Head of caudate nucleus (tissue), 42 donors: ENCODE results near the gene GLE1.
"Not testable (repeated sequence)": the region's sequence is repeated elsewhere in the genome, so short reads cannot be mapped to it uniquely, and the experiment has no call there.

ENCODE experiments used
- DNase-seq, 42 donors: peaks; one replicate each; pipeline versions ENCODE4 v3.0.0 to v3.0.0-alpha.2; 2020 to 2021; ENCODE audit warnings: mixed read lengths in 7 of 42
- intact Hi-C: fragments of 100-400 bp; cut with DNase I; formaldehyde crosslinking; loops from one replicate; pipeline ENCODE4 v1.15.0; 2022

Gene GLE1

DNA sequence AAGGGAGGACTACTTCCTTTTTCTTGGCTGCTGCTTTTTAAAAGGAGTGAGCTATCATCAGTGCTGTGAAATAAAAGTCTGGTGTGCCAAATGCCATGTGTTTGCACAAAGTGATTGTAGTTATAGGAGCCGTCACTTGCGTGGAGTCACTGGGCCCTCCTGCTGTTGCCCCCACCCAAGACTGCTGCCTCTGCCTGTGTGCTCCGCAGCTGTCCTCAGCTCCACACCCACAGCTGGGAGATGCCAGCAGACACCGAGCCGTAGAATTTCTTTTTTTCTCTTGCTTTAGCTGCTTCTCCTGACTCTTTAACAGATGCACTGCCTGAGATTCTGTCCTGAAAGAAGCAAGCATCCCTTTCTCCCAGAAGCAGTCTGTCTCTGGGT lies 9.8 kb upstream of the GLE1 start:
- intact Hi-C loops: no loop called here
- DNase-seq: no peak

DNA sequence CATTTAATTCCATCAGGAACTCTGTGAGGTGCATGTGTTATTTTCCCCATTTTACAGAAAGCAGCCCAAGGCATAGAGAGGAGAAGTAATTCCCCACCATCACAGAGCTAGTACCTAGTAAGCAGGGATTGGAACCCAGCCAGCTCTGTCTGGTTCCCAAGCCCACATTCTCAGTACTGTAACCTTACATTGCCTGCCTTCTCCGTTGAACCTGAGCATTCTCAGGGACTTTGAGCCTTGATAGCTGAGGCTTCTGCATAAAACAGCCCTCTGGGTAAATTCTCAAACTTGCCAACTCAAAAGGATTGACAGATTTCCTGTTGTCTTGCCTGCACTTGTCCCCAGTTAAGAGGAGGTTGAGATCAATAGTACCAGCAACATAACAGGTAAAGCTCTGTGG lies 9.2 kb upstream of the GLE1 start:
- intact Hi-C loops: no loop called here
- no peak for DNase-seq

DNA sequence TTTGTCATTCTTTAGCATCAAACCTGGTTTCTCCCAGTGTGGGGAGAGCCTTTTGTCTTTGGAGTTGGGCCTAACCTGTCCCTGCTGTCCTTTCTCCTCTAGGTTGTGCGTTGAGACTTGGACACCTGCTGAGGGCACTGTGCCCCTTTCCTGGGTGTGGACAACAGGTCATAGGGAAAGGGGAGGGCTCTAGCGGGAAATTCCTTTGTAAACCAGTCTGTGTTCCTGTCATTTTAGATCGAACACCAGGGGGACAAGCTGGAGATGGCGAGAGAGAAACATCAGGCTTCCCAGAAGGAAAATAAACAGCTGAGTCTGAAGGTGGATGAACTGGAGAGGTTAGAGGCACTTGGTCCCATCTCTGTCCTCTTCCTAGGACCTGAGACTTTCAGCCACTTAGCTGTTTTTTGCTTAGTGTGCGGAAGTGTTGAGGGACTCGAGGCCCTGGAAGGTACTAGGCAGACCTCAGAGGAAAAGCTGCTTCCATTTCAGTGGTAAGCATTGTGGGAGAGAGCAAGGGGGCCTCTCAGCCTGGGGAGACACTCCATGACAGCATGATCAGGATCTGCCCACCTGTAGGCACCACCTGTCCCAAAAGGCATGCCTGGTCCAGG lies 8.6 kb upstream of the GLE1 start:
- intact Hi-C loops: no loop called here
- DNase-seq: no peak

DNA sequence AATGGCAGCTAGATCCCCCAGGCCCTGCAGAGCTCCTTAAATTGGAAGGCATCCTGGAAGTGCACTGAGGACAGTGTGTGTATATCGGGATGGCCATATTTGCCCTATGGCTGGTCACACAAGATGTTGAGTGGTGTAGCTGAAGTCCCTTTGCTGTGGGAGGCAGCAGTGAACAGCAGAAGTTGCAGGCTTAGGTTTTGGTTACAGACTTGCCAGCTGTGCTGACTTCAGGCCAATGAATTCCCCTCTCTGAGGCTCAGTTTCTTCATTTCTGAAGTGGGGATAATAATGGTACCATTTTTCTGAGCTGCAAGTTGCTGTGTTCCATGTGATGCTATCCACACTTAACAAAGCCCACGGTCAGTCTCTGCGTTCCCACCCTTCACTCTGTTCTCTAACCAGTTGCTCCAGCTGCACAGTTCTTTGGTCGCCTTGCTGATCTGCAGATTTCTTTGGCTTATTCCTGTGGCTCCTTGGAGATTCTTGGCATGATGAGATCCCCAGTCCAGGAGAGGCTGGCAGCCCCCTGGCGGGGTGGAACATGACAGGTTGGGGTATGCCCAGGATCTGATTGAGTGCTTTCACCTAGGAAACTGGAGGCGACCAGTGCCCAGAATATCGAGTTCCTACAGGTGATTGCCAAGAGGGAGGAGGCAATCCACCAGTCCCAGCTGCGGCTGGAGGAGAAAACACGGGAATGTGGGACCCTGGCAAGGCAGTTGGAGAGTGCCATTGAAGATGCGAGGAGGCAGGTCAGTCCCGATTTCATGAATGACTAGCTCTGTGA lies 6.5 kb upstream of the GLE1 start:
- intact Hi-C loops: no loop called here
- peak in 35 of 42 donors; percentile 8 to 79 (median 41) for DNase-seq

DNA sequence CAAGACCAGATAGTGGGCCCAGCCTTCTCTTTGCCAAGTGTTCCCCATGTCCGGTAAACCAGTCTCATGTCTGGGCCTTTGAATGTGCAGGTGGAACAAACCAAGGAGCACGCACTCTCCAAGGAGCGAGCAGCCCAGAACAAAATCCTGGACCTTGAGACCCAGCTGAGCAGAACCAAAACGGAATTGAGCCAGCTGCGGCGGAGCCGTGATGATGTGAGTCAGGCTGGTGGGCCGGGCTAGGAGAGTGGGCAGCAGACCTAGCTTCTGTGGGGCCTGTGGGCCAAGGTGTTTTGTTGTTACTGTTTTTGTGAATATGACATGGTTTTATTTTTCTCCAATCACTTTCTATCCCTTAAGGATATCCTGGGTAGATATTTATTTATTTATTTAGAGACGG lies 5.6 kb upstream of the GLE1 start:
- DNase-seq: no peak
- intact Hi-C loops: no loop called here

DNA sequence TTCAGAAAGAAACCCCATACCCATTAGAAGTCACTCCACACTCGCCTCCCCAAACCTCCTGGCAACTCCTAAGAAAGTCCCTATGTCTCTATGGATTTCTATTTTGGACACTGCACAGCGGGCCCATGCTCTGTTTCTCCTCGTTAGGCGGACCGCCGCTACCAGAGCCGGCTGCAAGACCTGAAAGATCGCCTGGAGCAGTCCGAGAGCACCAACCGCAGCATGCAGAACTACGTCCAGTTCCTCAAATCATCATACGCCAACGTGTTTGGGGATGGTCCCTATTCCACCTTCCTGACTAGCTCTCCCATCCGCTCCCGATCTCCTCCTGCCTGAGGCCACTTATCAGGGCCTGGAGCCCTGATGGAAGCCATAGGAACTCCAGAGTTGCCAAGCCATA lies 4.6 kb upstream of the GLE1 start:
- no peak for DNase-seq

DNA sequence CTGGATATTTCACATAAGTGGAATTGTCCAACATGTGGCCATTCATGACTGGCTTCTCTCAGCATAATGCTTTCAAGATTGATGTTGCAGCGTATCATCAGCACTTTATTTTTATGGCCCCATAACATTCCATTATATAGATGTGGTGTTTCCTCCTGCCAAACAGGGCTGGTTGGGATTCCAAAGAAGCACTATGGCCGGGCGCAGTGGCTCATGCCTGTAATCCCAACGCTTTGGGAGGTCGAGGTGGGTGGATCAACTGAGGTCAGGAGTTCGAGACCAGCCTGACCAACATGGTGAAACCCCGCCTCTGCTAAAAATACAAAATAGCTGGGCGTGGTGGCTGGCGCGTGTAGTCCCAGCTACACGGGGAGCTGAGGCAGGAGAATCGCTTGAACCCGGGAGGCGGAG lies 1.1 kb upstream of the GLE1 start:
- DNase-seq, intact Hi-C loops: not testable (repeated sequence)

More for the DNA sequence above, 4.6 kb upstream of the GLE1 start:
- intact Hi-C loops: no loop called here

DNA sequence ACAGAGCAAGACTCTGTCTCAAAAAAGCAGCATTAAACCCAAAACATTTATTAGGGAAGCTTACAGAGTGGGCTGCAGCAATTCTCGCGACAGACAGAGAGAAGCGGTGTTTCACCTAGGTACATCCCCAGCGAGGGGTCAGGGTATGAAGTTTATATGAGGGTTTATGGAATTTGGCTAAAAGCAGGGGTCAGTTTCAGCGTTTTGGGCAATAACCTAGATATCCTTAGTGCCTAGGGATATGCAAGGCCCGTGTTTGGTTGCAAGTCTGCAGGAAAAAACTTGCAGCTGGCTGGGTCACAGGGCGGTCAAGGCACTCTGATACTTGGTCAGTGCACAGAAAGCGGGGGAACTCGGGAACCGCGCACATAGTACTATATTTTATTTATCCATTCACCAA lies 649 bp upstream of the GLE1 start:
- intact Hi-C loops: loop anchor here (2.0 kb wide), 1 partner anchor 49 kb away; the partner anchor contains the start of gene SPTAN1

DNA sequence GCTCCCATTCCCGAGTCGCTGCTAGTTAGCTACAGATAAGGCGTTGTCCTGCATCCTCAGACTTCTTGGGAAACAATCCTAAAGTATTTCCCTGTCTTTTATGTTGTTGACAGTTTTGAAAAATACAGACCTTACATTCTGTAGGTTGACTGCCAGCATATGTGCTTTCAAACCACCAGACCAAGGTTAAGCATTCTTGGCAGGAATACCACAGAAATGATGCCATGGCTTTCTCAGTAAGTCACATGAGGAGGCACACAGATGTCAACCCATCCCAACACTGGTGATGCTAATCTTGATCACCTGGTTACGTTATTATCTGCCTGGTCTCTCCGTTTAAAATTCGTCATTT lies 871 bp downstream of the GLE1 start:
- no peak for DNase-seq
- intact Hi-C loops: loop anchor here (2.0 kb wide), 1 partner anchor 47 kb away; the partner anchor contains the start of gene SPTAN1

More for the DNA sequence above, 649 bp upstream of the GLE1 start:
- DNase-seq: peak in 7 of 42 donors; percentile 8 to 47 (median 20)

DNA sequence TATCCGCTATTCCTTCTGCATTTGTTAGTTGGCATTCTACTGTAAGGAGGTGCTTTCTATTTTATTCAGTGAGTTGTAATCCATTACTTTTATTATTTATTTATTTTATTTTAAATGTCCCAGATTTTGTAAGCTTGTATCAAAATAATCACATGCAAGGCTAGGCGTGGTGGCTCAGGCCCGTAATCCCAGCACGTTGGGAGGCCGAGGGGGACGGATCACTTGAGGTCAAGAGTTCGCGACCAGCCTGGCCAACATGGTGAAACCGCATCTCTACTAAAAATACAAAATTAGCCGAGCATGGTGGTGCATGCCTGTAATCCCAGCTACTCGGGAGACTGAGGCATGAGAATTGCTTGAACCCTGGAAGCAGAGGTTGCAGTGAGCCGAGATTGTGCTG lies 1.4 kb downstream of the GLE1 start:
- DNase-seq: not testable (repeated sequence)
- intact Hi-C loops: loop anchor here (2.0 kb wide), 1 partner anchor 47 kb away; the partner anchor contains the start of gene SPTAN1

DNA sequence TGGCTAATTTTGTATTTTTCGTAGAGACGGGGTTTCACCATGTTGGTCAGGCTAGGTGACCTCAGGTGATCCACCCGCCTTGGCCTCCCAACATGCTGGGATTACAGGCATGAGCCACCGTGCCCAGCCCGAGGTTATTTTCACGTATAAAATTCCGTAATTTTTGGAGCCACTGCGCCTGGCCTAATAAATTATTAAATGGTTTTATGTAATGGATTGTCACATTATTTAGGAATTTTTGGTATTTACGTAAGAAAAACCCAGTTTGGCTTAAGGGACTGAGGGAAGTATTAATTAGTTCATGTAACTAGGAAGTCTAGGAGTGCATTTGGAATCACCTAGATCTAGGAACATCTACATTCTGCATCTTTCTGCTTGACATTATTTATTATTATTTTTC lies 8.3 kb downstream of the GLE1 start:
- DNase-seq: no peak
- intact Hi-C loops: no loop called here

DNA sequence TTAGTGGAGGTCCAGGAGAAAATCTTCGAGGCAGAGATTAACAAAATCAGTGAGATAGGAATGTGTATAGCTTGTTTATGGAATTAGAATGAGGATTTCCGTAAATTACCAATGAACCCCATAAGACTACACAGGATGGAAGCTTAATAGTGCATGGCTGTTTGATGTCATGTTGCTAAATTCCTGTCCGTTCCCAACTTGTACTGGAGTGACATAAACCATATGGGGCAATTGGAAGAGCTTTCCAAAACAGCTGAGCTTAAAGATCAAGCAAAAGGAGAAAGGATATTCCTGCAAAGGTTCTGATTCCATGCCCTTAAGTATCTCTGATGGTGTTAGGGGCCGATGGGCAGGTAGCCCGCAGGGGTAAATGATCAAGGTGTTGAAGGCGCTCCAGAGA lies 17.4 kb downstream of the GLE1 start:
- intact Hi-C loops: no loop called here
- no peak for DNase-seq

DNA sequence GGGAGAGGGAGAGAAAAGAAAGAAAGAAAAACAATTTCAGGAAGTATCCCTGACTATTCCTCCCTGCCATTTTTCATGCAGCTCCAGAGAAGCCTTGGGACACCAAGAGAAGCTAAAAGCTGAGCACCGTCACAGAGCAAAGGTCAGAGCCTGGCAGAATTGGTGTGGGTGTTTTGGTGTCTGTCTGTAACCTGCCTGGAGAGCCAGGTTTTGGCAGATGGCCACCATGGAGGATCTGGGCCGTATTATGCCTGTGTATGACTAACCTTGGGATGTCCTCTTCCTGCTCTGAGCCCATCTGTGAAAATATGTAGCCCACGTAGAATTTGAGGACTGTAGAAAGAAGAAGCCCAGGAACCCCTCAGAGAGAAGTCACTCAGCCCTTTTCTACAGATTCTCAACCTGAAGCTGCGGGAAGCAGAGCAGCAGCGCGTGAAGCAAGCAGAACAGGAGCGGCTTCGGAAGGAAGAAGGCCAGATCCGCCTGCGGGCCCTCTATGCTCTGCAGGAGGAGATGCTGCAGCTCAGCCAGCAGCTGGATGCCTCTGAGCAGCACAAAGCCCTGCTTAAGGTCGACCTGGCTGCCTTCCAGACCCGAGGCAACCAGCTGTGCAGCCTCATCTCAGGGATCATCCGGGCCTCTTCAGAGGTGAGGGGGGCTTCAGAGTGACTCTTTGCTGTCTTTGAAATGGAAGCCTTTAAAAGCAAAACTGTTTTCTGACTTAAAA lies 18.8 kb downstream of the GLE1 start:
- intact Hi-C loops: no loop called here
- peak in 41 of 42 donors; percentile 20 to 83 (median 61) for DNase-seq

DNA sequence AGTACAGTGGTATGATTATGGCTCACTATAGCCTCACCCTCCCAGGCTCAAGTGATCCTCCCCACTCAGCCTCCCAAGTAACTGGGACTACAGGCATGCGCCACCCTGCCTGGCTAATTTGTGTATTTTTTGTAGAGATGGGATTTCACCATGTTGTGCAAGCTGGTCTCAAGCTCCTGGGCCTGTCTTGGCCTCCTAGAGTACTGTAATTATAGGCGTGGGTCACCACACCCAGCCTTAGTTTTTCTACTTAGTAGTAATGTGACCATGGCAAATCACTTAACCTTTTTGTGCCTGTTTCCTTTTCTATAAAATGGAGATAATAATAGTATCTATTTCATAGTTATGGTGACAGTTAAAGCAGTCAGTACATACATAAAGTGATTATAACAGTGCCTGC lies 22.2 kb downstream of the GLE1 start:
- no peak for DNase-seq
- intact Hi-C loops: no loop called here

DNA sequence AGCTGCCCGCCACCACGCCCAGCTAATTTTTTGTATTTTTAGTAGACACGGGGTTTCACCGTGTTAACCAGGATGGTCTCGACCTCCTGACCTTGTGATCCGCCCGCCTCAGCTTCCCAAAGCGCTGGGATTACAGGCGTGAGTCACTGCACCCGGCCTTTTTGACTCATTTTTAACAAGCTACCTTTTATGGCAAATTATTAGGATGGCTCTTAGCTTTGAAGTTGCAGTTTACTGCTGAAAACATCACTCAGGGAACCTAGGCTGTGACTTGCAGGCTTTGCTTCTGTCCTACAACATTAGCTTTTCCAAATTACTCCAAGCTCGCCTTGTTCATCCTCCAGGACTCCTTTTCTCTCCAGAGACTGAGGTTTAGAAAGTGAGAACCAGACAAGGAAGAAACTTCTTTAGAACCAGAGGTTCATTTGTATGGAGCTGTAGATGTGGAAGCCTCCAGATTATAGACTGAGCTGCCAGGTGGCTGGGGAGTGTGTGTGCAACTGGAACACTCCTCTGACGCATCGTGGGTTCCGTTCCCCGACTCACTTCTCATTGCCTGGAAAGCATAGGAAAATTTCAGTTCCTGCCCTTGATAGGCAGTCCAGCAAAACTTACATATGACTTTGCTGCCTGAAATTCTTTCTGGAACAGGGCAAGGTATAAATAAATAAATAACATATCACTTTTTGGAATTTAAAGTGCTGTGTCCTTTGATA lies 24.1 kb downstream of the GLE1 start:
- DNase-seq: peak in 21 of 42 donors; percentile 10 to 49 (median 30)
- intact Hi-C loops: no loop called here

DNA sequence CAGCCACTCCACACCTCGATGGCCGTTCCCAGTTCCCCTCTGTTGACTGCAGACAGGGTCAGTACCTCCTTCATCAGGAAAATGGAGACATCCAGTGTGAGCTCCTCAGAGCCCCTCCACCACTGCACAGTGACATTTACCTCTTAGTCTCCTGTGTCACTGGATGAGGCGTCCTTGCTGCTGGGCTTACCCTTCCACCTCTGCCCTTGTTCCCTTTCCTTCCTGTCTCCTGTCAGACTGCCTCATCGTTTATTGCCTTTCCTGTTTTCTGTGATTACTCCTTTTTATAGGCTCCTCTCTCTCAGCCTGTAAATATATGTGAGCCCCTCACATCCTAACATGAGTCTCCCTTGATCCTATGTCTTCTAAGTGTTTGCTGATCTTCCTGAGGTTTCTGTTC lies 24.7 kb downstream of the GLE1 start:
- intact Hi-C loops: no loop called here

DNA sequence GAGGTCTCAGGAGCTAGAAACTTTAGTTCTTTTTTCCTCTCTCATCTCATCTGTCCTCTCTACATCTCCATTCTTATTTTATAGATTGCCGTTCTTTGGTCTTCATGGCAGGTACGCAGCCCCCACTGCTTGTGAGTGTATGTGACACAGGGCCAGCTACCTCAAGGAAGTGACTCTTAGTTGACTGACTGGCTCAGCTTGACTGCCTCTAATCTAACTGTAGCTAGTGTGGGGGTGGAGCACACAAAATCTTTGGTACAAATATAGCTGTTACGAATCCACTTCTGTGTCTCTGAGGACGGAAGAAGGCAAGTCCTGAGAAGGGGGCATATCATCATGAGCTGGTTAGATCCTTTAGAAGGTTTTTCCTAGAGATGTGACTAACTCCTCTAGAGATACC lies 28.1 kb downstream of the GLE1 start:
- intact Hi-C loops: no loop called here
- peak in 8 of 42 donors; percentile 11 to 54 (median 26) for DNase-seq

More for the DNA sequence above, 24.7 kb downstream of the GLE1 start:
- no peak for DNase-seq

DNA sequence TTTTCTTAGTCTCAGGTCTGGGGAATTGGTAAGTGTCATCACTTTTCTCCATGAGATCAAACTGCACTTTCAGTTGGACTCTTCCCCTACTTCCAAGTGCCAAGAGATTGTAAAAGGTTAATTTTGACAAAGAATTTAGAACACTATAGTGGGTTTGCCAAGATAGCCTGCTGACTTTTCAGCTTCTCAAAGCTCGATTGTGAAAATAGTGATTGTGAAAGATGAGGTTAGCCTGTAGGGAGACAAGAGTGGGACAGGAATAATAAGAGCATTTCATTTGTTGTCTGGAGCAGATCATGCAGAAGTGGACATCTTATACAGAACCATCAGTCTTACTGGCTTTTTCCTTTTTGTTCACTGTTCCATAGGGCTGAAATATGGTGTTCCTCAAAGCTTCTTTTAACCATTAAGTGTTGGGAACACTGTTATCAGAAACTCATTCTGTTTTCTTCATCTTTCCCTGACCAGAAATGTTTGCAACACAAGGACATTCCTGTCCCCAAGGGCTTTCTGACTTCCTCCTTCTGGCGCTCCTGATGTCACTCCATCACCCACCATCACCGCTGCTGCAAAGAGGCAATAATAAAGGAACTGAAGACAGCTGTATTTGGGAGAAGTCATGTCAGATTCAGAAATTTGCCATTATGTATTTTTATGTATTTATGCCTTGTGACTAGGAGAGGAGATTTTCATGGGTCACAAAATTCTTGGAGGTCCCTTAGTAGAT lies 36.3 kb downstream of the GLE1 start:
- DNase-seq: no peak
- intact Hi-C loops: loop anchor here (10.0 kb wide), 1 partner anchor 86 kb away; the partner anchor contains the start of gene ODF2

DNA sequence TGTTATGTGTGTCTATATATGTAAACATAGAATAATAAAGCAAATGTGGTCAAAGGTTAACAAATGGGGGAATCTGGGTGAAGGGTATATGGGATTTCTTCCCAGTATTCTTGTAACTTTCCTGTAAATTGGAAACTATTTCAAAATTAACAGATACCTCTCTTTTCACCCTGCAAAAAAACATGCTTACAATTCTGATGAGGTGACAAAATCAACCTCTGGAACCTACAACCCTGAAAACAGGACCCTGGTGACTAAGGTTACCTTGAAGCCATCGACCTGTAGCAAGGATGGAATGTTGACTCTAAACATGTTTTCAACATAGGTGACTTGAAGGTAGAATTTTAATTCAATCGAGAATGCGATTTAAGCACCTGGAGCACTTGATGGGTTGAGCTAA lies 42.0 kb downstream of the GLE1 start:
- DNase-seq: no peak
- intact Hi-C loops: loop anchor here (10.0 kb wide), 1 partner anchor 92 kb away; the partner anchor contains the start of gene ODF2
